ENCODE data around the gene ARHGAP8. TPM values are rescaled to one million over a fixed set of nuclear protein-coding genes. Genes with fewer than 3 reads are reported as not detected.

ARHGAP8 gene
- total and polyA plus RNA-seq, 2 donors (not counting 1 experiment from before 2014, with no cell fraction given) = 0.07 to 0.17 TPM

- Histone ChIP-seq H3K36me3 (ENCODE audit: control insufficient read depth, insufficient read depth, low read length) (no peaks in the 10 kb centered on the region), H3K4me2 (ENCODE audit: extremely low read depth, insufficient read depth, low read length) (no peak overlapping the region), H3K9ac (ENCODE audit: insufficient read depth, low read length) (no peak overlapping the region), H3K4me3 (replicated peaks in 1 of 4; ENCODE audit: control extremely low read depth in 1 of 4, insufficient read depth in 1 of 4, low read depth in 3 of 4, low read length in 4 of 4) (no peak overlapping the region), H3K79me2 (ENCODE audit: control insufficient read depth, insufficient read depth, low read length) (no peaks in the 10 kb centered on the region), H3K27ac (ENCODE audit: insufficient read depth, low read length) (no peak overlapping the region), H3K4me1 (ENCODE audit: control insufficient read depth, extremely low read depth, insufficient read depth, low read length) (no peaks in the 10 kb centered on the region), H3K9me3 (ENCODE audit: control insufficient read depth, insufficient read depth, low read depth, low read length) (no peaks in the 10 kb centered on the region), H2AFZ (ENCODE audit: low read length) (no peak overlapping the region), H3K27me3 (ENCODE audit: control insufficient read depth, insufficient read depth, low read length) (no peaks in the 10 kb centered on the region), H4K20me1 (ENCODE audit: control insufficient read depth, extremely low read depth, insufficient read depth, low read length) (no peaks in the 10 kb centered on the region)
- TF ChIP-seq EZH2 (IDR thresholded peaks at IDR 0.05; ENCODE audit: low read length, missing control alignments) (no peak), CTCF (conservative IDR thresholded peaks at IDR 0.05 in 1 of 2, IDR thresholded peaks at IDR 0.05 in 1 of 2; ENCODE audit: low read depth in 1 of 2, low read length in 2 of 2) (no peak)
- DNase-seq (ENCODE audit: low read depth in 2 of 2) = peak in 1 of 2 donors; percentile 36
These were observed 13.4 kb downstream of the ARHGAP8 start for GRCh38 chr22:44765571-44766285.

GRCh38 chr22:44773082-44773481, 20.7 kb downstream of the ARHGAP8 start:
- Histone ChIP-seq H3K27me3 (ENCODE audit: control insufficient read depth, insufficient read depth, low read length) (no peaks in the 10 kb centered on the region), H3K4me1 (ENCODE audit: control insufficient read depth, extremely low read depth, insufficient read depth, low read length) (no peaks in the 10 kb centered on the region), H3K27ac (ENCODE audit: insufficient read depth, low read length) (no peak overlapping the region), H3K36me3 (ENCODE audit: control insufficient read depth, insufficient read depth, low read length) (no peaks in the 10 kb centered on the region), H3K79me2 (ENCODE audit: control insufficient read depth, insufficient read depth, low read length) (no peaks in the 10 kb centered on the region), H4K20me1 (ENCODE audit: control insufficient read depth, extremely low read depth, insufficient read depth, low read length) (no peaks in the 10 kb centered on the region), H3K4me2 (ENCODE audit: extremely low read depth, insufficient read depth, low read length) (no peak overlapping the region), H3K9ac (ENCODE audit: insufficient read depth, low read length) (no peak overlapping the region), H3K4me3 (replicated peaks in 1 of 4; ENCODE audit: control extremely low read depth in 1 of 4, insufficient read depth in 1 of 4, low read depth in 3 of 4, low read length in 4 of 4) (no peak overlapping the region), H3K9me3 (ENCODE audit: control insufficient read depth, insufficient read depth, low read depth, low read length) (no peaks in the 10 kb centered on the region), H2AFZ (ENCODE audit: low read length) (no peak overlapping the region)
- TF ChIP-seq CTCF (conservative IDR thresholded peaks at IDR 0.05 in 1 of 2, IDR thresholded peaks at IDR 0.05 in 1 of 2; ENCODE audit: low read depth in 1 of 2, low read length in 2 of 2) (no peak), EZH2 (IDR thresholded peaks at IDR 0.05; ENCODE audit: low read length, missing control alignments) (no peak)
- no peak for DNase-seq (ENCODE audit: low read depth in 2 of 2)

- no peak for DNase-seq (ENCODE audit: low read depth in 2 of 2)
- H3K4me1 ChIP-seq (ENCODE audit: control insufficient read depth, extremely low read depth, insufficient read depth, low read length) = no peaks in the 10 kb centered on the region
- H3K79me2 ChIP-seq (ENCODE audit: control insufficient read depth, insufficient read depth, low read length) = no peaks in the 10 kb centered on the region
- no peak overlapping the region for H2AFZ ChIP-seq (ENCODE audit: low read length)
- H4K20me1 ChIP-seq (ENCODE audit: control insufficient read depth, extremely low read depth, insufficient read depth, low read length) = no peaks in the 10 kb centered on the region
- no peak overlapping the region for H3K4me3 ChIP-seq (replicated peaks in 1 of 4; ENCODE audit: control extremely low read depth in 1 of 4, insufficient read depth in 1 of 4, low read depth in 3 of 4, low read length in 4 of 4)
- no peak overlapping the region for H3K9ac ChIP-seq (ENCODE audit: insufficient read depth, low read length)
- no peak overlapping the region for H3K4me2 ChIP-seq (ENCODE audit: extremely low read depth, insufficient read depth, low read length)
- no peaks in the 10 kb centered on the region for H3K9me3 ChIP-seq (ENCODE audit: control insufficient read depth, insufficient read depth, low read depth, low read length)
- H3K27me3 ChIP-seq (ENCODE audit: control insufficient read depth, insufficient read depth, low read length) = no peaks in the 10 kb centered on the region
- H3K27ac ChIP-seq (ENCODE audit: insufficient read depth, low read length) = no peak overlapping the region
- TF ChIP-seq CTCF (conservative IDR thresholded peaks at IDR 0.05 in 1 of 2, IDR thresholded peaks at IDR 0.05 in 1 of 2; ENCODE audit: low read depth in 1 of 2, low read length in 2 of 2) (no peak), EZH2 (IDR thresholded peaks at IDR 0.05; ENCODE audit: low read length, missing control alignments) (no peak)
- H3K36me3 ChIP-seq (ENCODE audit: control insufficient read depth, insufficient read depth, low read length) = no peaks in the 10 kb centered on the region
These were observed 23.5 kb downstream of the ARHGAP8 start for GRCh38 chr22:44775862-44776261.
